Pancreas (tissue), 10 donors: Measurements from ENCODE around the gene ARID3A. TPM values are rescaled to one million over a fixed set of nuclear protein-coding genes. Genes with fewer than 3 reads are reported as not detected.
A peak's percentile ranks its signal among the peaks of the same experiment; 100 is the strongest.
"Not testable (repeated sequence)": the region's sequence is repeated elsewhere in the genome, so short reads cannot be mapped to it uniquely, and the experiment has no call there.

ENCODE experiments used
- ATAC-seq, 4 donors: fragments of 200-7000 bp; cut with Tn5 transposase; one replicate each; pipeline versions ENCODE4 v1.8.0 to v1.9.1; 2020; ENCODE audit warnings: mild to moderate bottlenecking in 4 of 4, moderate library complexity in 4 of 4
- DNase-seq, 6 donors: peaks; one replicate each; pipeline ENCODE4 v3.0.0-alpha.2; 2020
- FAIRE-seq: peaks from 2 replicates; lab custom pipeline; 2012; peaks lifted over from hg19 to GRCh38; lab: Jason Lieb, UNC
- H3K27ac ChIP-seq, 4 donors: fragments of 200-600 bp; sonication (generic); 1 replicate in 3 of 4; 2 replicates in 1 of 4; pipeline versions ENCODE4 v1.5.0 to v1.8.0; 2020
- H3K27me3 ChIP-seq, 4 donors: fragments of 200-600 bp; one replicate each; pipeline ENCODE4 v1.8.0; 2021
- H3K36me3 ChIP-seq, 3 donors: fragments of 200-600 bp; sonication (generic) in 1 of 3; one replicate each; pipeline versions ENCODE4 v1.5.0 to v1.8.0; 2020 to 2021
- H3K4me1 ChIP-seq, 3 donors: fragments of 200-600 bp; one replicate each; pipeline ENCODE4 v1.8.0; 2021
- H3K4me3 ChIP-seq, 4 donors: fragments of 200-600 bp; sonication (generic) in 2 of 4; one replicate each; pipeline versions ENCODE4 v1.5.0 to v1.8.0; 2020 to 2021
- H3K9me3 ChIP-seq, 4 donors: fragments of 200-600 bp; one replicate each; pipeline ENCODE4 v1.8.0; 2021
- CTCF ChIP-seq, 4 donors: fragments of 200-600 bp; sonication (generic) in 3 of 4; IDR thresholded peaks; one replicate each; pipeline versions ENCODE4 v1.5.0 to v1.8.0; 2021; ENCODE audit warnings: antibody characterized with exemption in 4 of 4
- WGBS, 2 donors: extraction: QIAGEN DNeasy Blood & Tissue Kit; methylation state at CpG; one replicate each; pipeline ENCODE4 v1.1.7; 2013; 5-methylcytosine and 5-hydroxymethylcytosine counted together
- intact Hi-C, 3 donors: fragments of 100-400 bp; cut with DNase I; formaldehyde crosslinking; loops; one replicate each; pipeline versions ENCODE4 v1.11.1 to v1.14.2; 2022
- polyA plus RNA-seq, 2 donors: library from polyadenylated mRNA; stranded (reverse); fragments of 200-250 nt; gene quantifications; one replicate each; pipeline ENCODE4 v1.2.3, GENCODE V29; 2013
- total RNA-seq, 6 donors: library from RNA; stranded (reverse); fragmentation: NEBNext Ultra II Directional in 4 of 6; extraction: Animal tissue kit (Norgen Biotek cat#: 25700) in 4 of 6; gene quantifications; one replicate each; pipeline versions ENCODE4 v1.2.1 to v1.2.4, GENCODE V29; 2021 to 2023
- donor health status: healthy with polysubstance abuse.
- donor health status: DM: no; HTN: no; CAD: no; lungs with moderate emphysema.
- donor health status: DM: no; HTN: no; CAD: no.
- donor health status: control.
- donor health status: control.
- donor health status: Bipolar disorder and iron deficiency.
- donor health status: DM: yes; HTN: yes; CAD: no.
- donor health status: DM: no; HTN: no; CAD: no.
- donor health status: DM: no; HTN: no; CAD: no.
- donor health status: DM: yes; HTN: yes; CAD: no.

Gene ARID3A
- total and polyA plus RNA-seq, 8 donors, result 4.6 to 8.5 (median 7.1) TPM

- Histone ChIP-seq H3K4me3 (no peak overlapping the region), H3K4me1 (peaks cover 0 to 4% (median 0%) of the 10 kb centered on the region in 3 donors), H3K36me3 (peaks cover 0 to 35% (median 4%) of the 10 kb centered on the region in 3 donors), H3K27ac (no peak overlapping the region), H3K27me3 (no peaks in the 10 kb centered on the region), H3K9me3 (no peaks in the 10 kb centered on the region)
- TF ChIP-seq CTCF (IDR thresholded peaks at IDR 0.05), result no peak
- WGBS, 2 donors, result 93 to 94% methylated on average over 30 of the region's 30 CpGs
- no peak for FAIRE-seq
- DNase-seq, result peak in 1 of 6 donors; percentile 56
- intact Hi-C loops, result no loop called here
- ATAC-seq, result no peak
These were observed 37.1 kb upstream of the ARID3A start for GRCh38 chr19:888581-889385.

GRCh38 chr19:889662-890295, 36.1 kb upstream of the ARID3A start:
- peak in 1 of 6 donors; percentile 80 for DNase-seq
- no peak for TF ChIP-seq CTCF (IDR thresholded peaks at IDR 0.05)
- no peak overlapping the region for H3K27ac ChIP-seq
- 94 to 96% methylated on average over 26 of the region's 26 CpGs for WGBS, 2 donors
- intact Hi-C loops, result no loop called here
- H3K4me1 ChIP-seq, result peaks cover 0 to 4% (median 0%) of the 10 kb centered on the region in 3 donors
- H3K27me3 ChIP-seq, result no peaks in the 10 kb centered on the region
- H3K4me3 ChIP-seq, result no peak overlapping the region
- H3K36me3 ChIP-seq, result peaks cover 0 to 31% (median 4%) of the 10 kb centered on the region in 3 donors
- H3K9me3 ChIP-seq, result no peaks in the 10 kb centered on the region
- FAIRE-seq, result no peak
- no peak for ATAC-seq

- H3K4me1 ChIP-seq, result peaks cover 0 to 4% (median 0%) of the 10 kb centered on the region in 3 donors
- DNase-seq (peak in 2 of 6 donors; percentile 48 to 78), ATAC-seq (no peak), FAIRE-seq (no peak)
- peaks cover 0 to 25% (median 4%) of the 10 kb centered on the region in 3 donors for H3K36me3 ChIP-seq
- TF ChIP-seq CTCF (IDR thresholded peaks at IDR 0.05), result no peak
- WGBS, 2 donors, result 82 to 83% methylated on average over 18 of the region's 18 CpGs
- intact Hi-C loops, result no loop called here
- no peaks in the 10 kb centered on the region for H3K27me3 ChIP-seq
- no peaks in the 10 kb centered on the region for H3K9me3 ChIP-seq
- H3K27ac ChIP-seq, result peak overlapping the region in 2 of 4 donors; percentile 50 to 57
- peak overlapping the region in 2 of 4 donors; percentile 17 to 26 for H3K4me3 ChIP-seq
These were observed 35.0 kb upstream of the ARID3A start for GRCh38 chr19:890831-891230.

GRCh38 chr19:891421-892200, 34.2 kb upstream of the ARID3A start:
- 13 to 19% methylated on average over 47 to 50 of the region's 50 CpGs for WGBS, 2 donors
- peak overlapping the region; percentile 73 to 82 (median 78) for H3K4me3 ChIP-seq
- FAIRE-seq (peak; percentile 13), DNase-seq (peak; percentile 86 to 95 (median 90)), ATAC-seq (peak; percentile 22 to 55 (median 36))
- intact Hi-C loops, H3K4me1 ChIP-seq, H3K9me3 ChIP-seq, H3K27me3 ChIP-seq: not testable (repeated sequence)
- H3K36me3 ChIP-seq, result peaks cover 0 to 17% (median 4%) of the 10 kb centered on the region in 3 donors
- peak overlapping the region; percentile 74 to 96 (median 88) for H3K27ac ChIP-seq
